B cell (primary cell): ENCODE results near the gene ANKRD11. TPM values are rescaled to one million over a fixed set of nuclear protein-coding genes. Genes with fewer than 3 reads are reported as not detected.

Source experiments
- ATAC-seq: fragments of 200-7000 bp; cut with Tn5 transposase; one replicate; pipeline ENCODE4 v1.10.0; 2021; ENCODE audit warnings: low read depth, mild to moderate bottlenecking, moderate number of reproducible peaks, moderate library complexity
- CTCF ChIA-PET: fragments of 350-600 bp; sonication (Branson Sonifier 250); formaldehyde crosslinking; loops from one replicate; lab custom pipeline; 2021; ENCODE audit warnings: antibody characterized with exemption, inconsistent platforms; lab: Charles Lee
- POLR2A ChIA-PET: fragments of 350-600 bp; sonication (Branson Sonifier 250); formaldehyde crosslinking; loops from one replicate; lab custom pipeline; 2021; ENCODE audit warnings: antibody characterized with exemption; lab: Charles Lee
- DNase-seq: peaks from one replicate; pipeline ENCODE4 v3.0.0; 2013
- H2AFZ ChIP-seq: 2 replicates; pipeline ENCODE4 v1.6.1; 2012; ENCODE audit warnings: mild to moderate bottlenecking, low read depth, low read length; ENCODE audit not compliant: insufficient read depth, poor library complexity, severe bottlenecking
- H3K27ac ChIP-seq, 2 donors: 1 replicate in 1 of 2; 2 replicates in 1 of 2; pipeline ENCODE4 v1.5.1; 2012 to 2013; ENCODE audit warnings: low read length in 2 of 2, mild to moderate bottlenecking in 2 of 2, moderate library complexity in 1 of 2
- H3K27me3 ChIP-seq, 4 experiments: fragments of 200-600 bp in 1 of 4; sonication (generic) in 1 of 4; replicated peaks in 1 of 4; 1 replicate in 2 of 4; 2 replicates in 2 of 4; pipeline versions ENCODE4 v1.6.1 to v1.7.0; 2013 to 2016; ENCODE audit warnings: low read length in 3 of 4, mild to moderate bottlenecking in 2 of 4, mixed read lengths in 1 of 4, moderate library complexity in 1 of 4; ENCODE audit not compliant: insufficient read depth in 4 of 4, control insufficient read depth in 3 of 4; ENCODE audit errors: control extremely low read depth in 1 of 4
- H3K36me3 ChIP-seq, 2 experiments: replicated peaks in 1 of 2; 1 replicate in 1 of 2; 2 replicates in 1 of 2; pipeline versions ENCODE4 v1.6.1 to v1.7.1; 2013; ENCODE audit warnings: low read length in 1 of 2; ENCODE audit not compliant: insufficient read depth in 2 of 2, control insufficient read depth in 1 of 2; ENCODE audit errors: control extremely low read depth in 1 of 2, extremely low read depth in 1 of 2
- H3K4me1 ChIP-seq, 2 donors: fragments of 200-600 bp in 1 of 2; sonication (generic) in 1 of 2; 1 replicate in 1 of 2; 2 replicates in 1 of 2; pipeline versions ENCODE4 v1.5.1 to v1.6.1; 2013 to 2017; ENCODE audit warnings: low read length in 2 of 2; ENCODE audit not compliant: control insufficient read depth in 2 of 2, insufficient read depth in 2 of 2
- H3K4me2 ChIP-seq: replicated peaks from 2 replicates; pipeline ENCODE3; 2012; ENCODE audit warnings: mild to moderate bottlenecking, low read depth, low read length; ENCODE audit not compliant: poor library complexity, severe bottlenecking
- H3K4me3 ChIP-seq, 5 experiments: fragments of 200-600 bp in 1 of 5; sonication (generic) in 1 of 5; 1 replicate in 3 of 5; 2 replicates in 2 of 5; pipeline versions ENCODE4 v1.5.1 to v1.7.0; 2011 to 2016; ENCODE audit warnings: low read length in 4 of 5, mild to moderate bottlenecking in 4 of 5, low read depth in 2 of 5, control low read depth in 1 of 5, moderate library complexity in 1 of 5; ENCODE audit not compliant: insufficient read depth in 1 of 5; ENCODE audit errors: control extremely low read depth in 1 of 5, extremely low read depth in 1 of 5
- H3K79me2 ChIP-seq: fragments of 200-600 bp; sonication (generic); one replicate; pipeline ENCODE4 v1.6.0; 2016; ENCODE audit warnings: low read length; ENCODE audit not compliant: control insufficient read depth, insufficient read depth
- H3K9ac ChIP-seq: fragments of 200-600 bp; sonication (generic); 2 replicates; pipeline ENCODE4 v1.6.1; 2017; ENCODE audit warnings: mild to moderate bottlenecking, low read length, moderate library complexity
- H3K9me3 ChIP-seq, 3 donors: one replicate each; pipeline versions ENCODE4 v1.6.1 to v1.7.1; 2013; ENCODE audit warnings: low read length in 2 of 3; ENCODE audit not compliant: control insufficient read depth in 2 of 3, insufficient read depth in 1 of 3; ENCODE audit errors: control extremely low read depth in 1 of 3
- H4K20me1 ChIP-seq: 2 replicates; pipeline ENCODE4 v1.6.0; 2012; ENCODE audit warnings: mild to moderate bottlenecking, low read length; ENCODE audit not compliant: insufficient read depth, control insufficient read depth, poor library complexity, severe bottlenecking
- H3K27ac Mint-ChIP-seq: one replicate; pipeline ENCODE4 v1.8.0; 2021; ENCODE audit warnings: mixed read lengths
- H3K27me3 Mint-ChIP-seq: one replicate; pipeline ENCODE4 v1.8.0; 2021; ENCODE audit warnings: mixed read lengths
- H3K4me1 Mint-ChIP-seq: one replicate; pipeline ENCODE4 v1.8.0; 2021; ENCODE audit warnings: mixed read lengths
- H3K4me3 Mint-ChIP-seq: one replicate; pipeline ENCODE4 v1.8.0; 2021; ENCODE audit warnings: mixed read lengths
- H3K9me3 Mint-ChIP-seq: one replicate; pipeline ENCODE4 v1.8.0; 2022; ENCODE audit warnings: mixed read lengths; ENCODE audit not compliant: insufficient read depth
- CTCF ChIP-seq: fragments of 200-600 bp; IDR thresholded peaks from one replicate; pipeline ENCODE4 v1.8.0; 2022; ENCODE audit warnings: antibody characterized with exemption, mild to moderate bottlenecking
- EZH2 ChIP-seq: IDR thresholded peaks from 2 replicates; pipeline ENCODE4 v1.6.1; 2012; ENCODE audit warnings: borderline replicate concordance, low read depth, mild to moderate bottlenecking, moderate library complexity, low read length; ENCODE audit not compliant: insufficient read depth, poor library complexity, severe bottlenecking
- WGBS: methylation state at CpG from one replicate; pipeline ENCODE4 v1.1.5; 2013; ENCODE audit warnings: missing lambda C conversion rate; ENCODE audit not compliant: insufficient coverage; 5-methylcytosine and 5-hydroxymethylcytosine counted together
- intact Hi-C: fragments of 100-400 bp; cut with micrococcal nuclease; formaldehyde crosslinking; loops from one replicate; pipeline ENCODE4 v1.10.0; 2022
- polyA plus RNA-seq: library from polyadenylated mRNA; depleted of rRNA; stranded (reverse); fragments of >200 nt; gene quantifications from 2 replicates; pipeline ENCODE4 v1.2.3, GENCODE V29; 2012
- total RNA-seq, 2 donors: library from RNA; stranded (reverse); fragments of 120-200 nt in 1 of 2; gene quantifications; 1 replicate in 1 of 2; 2 replicates in 1 of 2; pipeline versions ENCODE4 v1.2.3 to v1.2.4, GENCODE V29; 2013 to 2022

The ANKRD11 gene
- total and polyA plus RNA-seq, 2 donors (not counting 1 experiment from before 2014, with no cell fraction given), result 67.9 to 314 TPM

- Histone ChIP-seq H3K4me1 (peaks cover 0 to under 1% of the 10 kb centered on the region in 2 donors), H3K4me3 (no peak overlapping the region), H2AFZ (no peak overlapping the region), H3K9ac (no peak overlapping the region), H3K36me3 (peaks cover 0 to 6% of the 10 kb centered on the region in 2 experiments), H4K20me1 (peaks cover 7% of the 10 kb centered on the region), H3K27me3 (no peaks in the 10 kb centered on the region), H3K4me2 (no peak overlapping the region), H3K27ac (no peak overlapping the region), H3K79me2 (peaks cover 16% of the 10 kb centered on the region), H3K9me3 (peaks cover 0 to 4% (median 0%) of the 10 kb centered on the region in 3 donors)
- no peak overlapping the region for H3K4me3 Mint-ChIP-seq
- ChIA-PET CTCF (interaction anchor here (1.3 kb wide), 1 partner anchor 9 kb away, joined by 3 read pairs; no protein-coding TSS in a partner anchor), POLR2A (no interaction called here)
- no peak for ATAC-seq
- no peaks in the 10 kb centered on the region for H3K4me1 Mint-ChIP-seq
- DNase-seq, result no peak
- 100% methylated on average over 3 of the region's 3 CpGs for WGBS
- no peak overlapping the region for H3K27ac Mint-ChIP-seq
- intact Hi-C loops, result no loop called here
- H3K9me3 Mint-ChIP-seq, result no peaks in the 10 kb centered on the region
- H3K27me3 Mint-ChIP-seq, result no peaks in the 10 kb centered on the region
- TF ChIP-seq CTCF (no peak), EZH2 (no peak)
These were observed 9.4 kb upstream of the ANKRD11 start for GRCh38 chr16:89499767-89500166.

GRCh38 chr16:89498839-89499238 lies 8.5 kb upstream of the ANKRD11 start:
- ChIA-PET CTCF (interaction anchor here (0.6 to 1.3 kb wide), 2 partner anchors 10 to 63 kb away, joined by 3 read pairs; no protein-coding TSS in a partner anchor), POLR2A (no interaction called here)
- 94% methylated on average over 9 of the region's 10 CpGs for WGBS
- H3K27me3 ChIP-seq, result no peaks in the 10 kb centered on the region
- no peak overlapping the region for H3K4me3 Mint-ChIP-seq
- peaks cover 0 to 8% of the 10 kb centered on the region in 2 experiments for H3K36me3 ChIP-seq
- intact Hi-C loops, result no loop called here
- H3K4me1 ChIP-seq, result no peaks in the 10 kb centered on the region
- no peaks in the 10 kb centered on the region for H3K9me3 Mint-ChIP-seq
- ATAC-seq (no peak), DNase-seq (no peak)
- H3K27ac Mint-ChIP-seq, result no peak overlapping the region
- no peak overlapping the region for H3K27ac ChIP-seq
- H3K9me3 ChIP-seq, result peaks cover 0 to 4% (median 0%) of the 10 kb centered on the region in 3 donors
- no peak overlapping the region for H3K4me3 ChIP-seq
- no peak overlapping the region for H2AFZ ChIP-seq
- H3K9ac ChIP-seq, result no peak overlapping the region
- H3K4me1 Mint-ChIP-seq, result peaks cover 2% of the 10 kb centered on the region
- H3K79me2 ChIP-seq, result peaks cover 25% of the 10 kb centered on the region
- H3K27me3 Mint-ChIP-seq, result no peaks in the 10 kb centered on the region
- peaks cover 17% of the 10 kb centered on the region for H4K20me1 ChIP-seq
- H3K4me2 ChIP-seq, result no peak overlapping the region
- TF ChIP-seq EZH2, result no peak
- TF ChIP-seq CTCF, result no peak
